T-helper 1 cell treated with Interleukin-12 subunit alpha and Interleukin-12 subunit beta and Interleukin-4 antibody, amounts not matched to agents 30 μg/mL and 1 μg/mL, for 36 hours (primary cell): Measurements from ENCODE around the gene SLITRK6.
"Not testable (repeated sequence)": the region's sequence is repeated elsewhere in the genome, so short reads cannot be mapped to it uniquely, and the experiment has no call there.

Source experiments
- H3K27ac Mint-ChIP-seq: one replicate; pipeline ENCODE4 v1.8.0; 2021; ENCODE audit warnings: mild to moderate bottlenecking, mixed read lengths
- H3K27me3 Mint-ChIP-seq: one replicate; pipeline ENCODE4 v1.8.0; 2021; ENCODE audit warnings: low read depth, mixed read lengths
- H3K36me3 Mint-ChIP-seq: one replicate; pipeline ENCODE4 v1.8.0; 2021; ENCODE audit warnings: low read depth, mixed read lengths
- H3K4me1 Mint-ChIP-seq: one replicate; pipeline ENCODE4 v1.8.0; 2021; ENCODE audit warnings: low read depth, mixed read lengths
- H3K4me3 Mint-ChIP-seq: one replicate; pipeline ENCODE4 v1.8.0; 2021; ENCODE audit warnings: mild to moderate bottlenecking, moderate library complexity, mixed read lengths
- H3K9me3 Mint-ChIP-seq: one replicate; pipeline ENCODE4 v1.8.0; 2021; ENCODE audit warnings: mixed read lengths

Gene SLITRK6

DNA sequence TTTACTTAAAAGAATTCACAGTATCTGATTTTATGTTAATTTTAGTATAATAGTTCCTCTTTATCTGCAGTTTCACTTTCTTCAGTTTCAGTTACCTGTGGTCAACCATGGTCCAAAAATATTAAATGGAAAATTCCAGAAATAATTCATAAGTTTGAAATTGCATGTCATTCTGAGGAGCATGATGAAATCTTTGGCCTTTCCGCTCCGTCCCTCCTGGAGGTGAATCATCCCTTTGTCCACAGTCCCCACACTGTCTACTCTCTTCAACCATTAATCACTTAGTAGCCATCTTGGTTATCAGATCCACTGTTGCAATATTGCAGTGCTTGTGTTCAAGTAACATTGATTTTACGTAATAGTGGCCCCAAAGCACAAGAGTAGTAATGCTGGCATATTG, 26.9 kb downstream of the SLITRK6 start:
- no peaks in the 10 kb centered on the region for H3K4me1 Mint-ChIP-seq
- H3K4me3 Mint-ChIP-seq = no peak overlapping the region
- no peaks in the 10 kb centered on the region for H3K27me3 Mint-ChIP-seq
- H3K36me3 Mint-ChIP-seq = no peaks in the 10 kb centered on the region
- no peaks in the 10 kb centered on the region for H3K9me3 Mint-ChIP-seq
- H3K27ac Mint-ChIP-seq = no peak overlapping the region

DNA sequence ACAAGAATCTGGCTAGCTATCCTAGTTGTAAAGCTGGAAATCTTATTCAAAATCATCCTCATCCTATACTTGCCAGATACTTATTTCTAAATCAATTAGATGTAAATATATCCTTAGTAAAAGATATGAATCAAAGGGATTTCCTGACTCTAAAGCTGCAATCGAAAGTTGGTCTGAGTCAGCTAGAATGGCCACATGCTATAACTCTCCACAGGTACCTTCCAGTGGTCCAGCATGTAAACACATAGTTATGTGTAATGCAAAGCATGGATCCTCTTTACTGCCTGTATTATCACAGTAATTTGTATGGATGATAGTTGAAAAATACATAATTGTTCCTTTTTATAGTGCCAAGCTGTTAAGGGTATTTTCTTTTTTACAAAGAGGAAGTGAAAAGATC, 27.4 kb downstream of the SLITRK6 start:
- H3K4me1 Mint-ChIP-seq = no peaks in the 10 kb centered on the region
- no peak overlapping the region for H3K27ac Mint-ChIP-seq
- H3K4me3 Mint-ChIP-seq = no peak overlapping the region
- H3K36me3 Mint-ChIP-seq = no peaks in the 10 kb centered on the region
- H3K27me3 Mint-ChIP-seq = no peaks in the 10 kb centered on the region
- no peaks in the 10 kb centered on the region for H3K9me3 Mint-ChIP-seq

DNA sequence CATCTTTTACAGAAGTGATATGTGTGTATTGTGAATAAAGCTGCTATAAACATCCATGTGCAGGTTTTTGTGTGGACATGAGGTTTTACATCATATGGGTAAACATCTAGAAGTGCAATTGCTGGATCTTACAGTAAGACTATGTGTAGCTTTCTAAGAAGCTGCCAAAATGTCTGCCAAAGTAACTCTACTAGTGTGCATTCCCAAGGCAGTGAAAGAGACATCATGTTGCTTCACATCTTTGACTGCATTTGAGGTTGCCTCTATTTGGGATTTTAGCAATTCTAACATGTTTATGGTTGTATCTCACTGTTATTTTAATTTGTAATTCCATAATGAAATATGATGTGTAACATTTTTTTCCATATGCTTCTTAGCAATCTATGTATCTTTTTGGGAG, 30.3 kb downstream of the SLITRK6 start:
- Mint-ChIP-seq H3K36me3 (no peaks in the 10 kb centered on the region), H3K27me3 (no peaks in the 10 kb centered on the region), H3K4me3 (no peak overlapping the region), H3K9me3 (no peaks in the 10 kb centered on the region), H3K27ac (no peak overlapping the region), H3K4me1 (no peaks in the 10 kb centered on the region)

DNA sequence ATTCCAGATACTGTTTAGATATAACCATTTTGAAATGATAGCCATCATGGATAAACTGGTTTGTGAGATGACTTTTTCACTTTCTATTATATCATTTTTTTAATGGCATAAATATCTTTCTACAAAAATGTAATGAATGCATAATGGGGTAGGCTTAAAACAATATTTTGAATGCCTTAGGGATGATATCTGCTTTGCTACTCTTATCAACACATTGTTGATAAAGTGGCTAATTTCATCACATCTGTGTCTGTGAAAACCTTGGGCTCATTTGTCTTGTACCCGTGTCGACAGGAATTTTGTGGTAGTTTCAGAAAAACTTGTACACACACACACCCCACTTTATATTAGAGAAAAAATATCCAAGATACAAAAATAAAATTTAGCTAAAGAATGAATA, 44.1 kb downstream of the SLITRK6 start:
- no peak overlapping the region for H3K4me3 Mint-ChIP-seq
- H3K4me1 Mint-ChIP-seq = no peaks in the 10 kb centered on the region
- no peaks in the 10 kb centered on the region for H3K27me3 Mint-ChIP-seq
- H3K9me3 Mint-ChIP-seq = no peaks in the 10 kb centered on the region
- no peaks in the 10 kb centered on the region for H3K36me3 Mint-ChIP-seq
- no peak overlapping the region for H3K27ac Mint-ChIP-seq

DNA sequence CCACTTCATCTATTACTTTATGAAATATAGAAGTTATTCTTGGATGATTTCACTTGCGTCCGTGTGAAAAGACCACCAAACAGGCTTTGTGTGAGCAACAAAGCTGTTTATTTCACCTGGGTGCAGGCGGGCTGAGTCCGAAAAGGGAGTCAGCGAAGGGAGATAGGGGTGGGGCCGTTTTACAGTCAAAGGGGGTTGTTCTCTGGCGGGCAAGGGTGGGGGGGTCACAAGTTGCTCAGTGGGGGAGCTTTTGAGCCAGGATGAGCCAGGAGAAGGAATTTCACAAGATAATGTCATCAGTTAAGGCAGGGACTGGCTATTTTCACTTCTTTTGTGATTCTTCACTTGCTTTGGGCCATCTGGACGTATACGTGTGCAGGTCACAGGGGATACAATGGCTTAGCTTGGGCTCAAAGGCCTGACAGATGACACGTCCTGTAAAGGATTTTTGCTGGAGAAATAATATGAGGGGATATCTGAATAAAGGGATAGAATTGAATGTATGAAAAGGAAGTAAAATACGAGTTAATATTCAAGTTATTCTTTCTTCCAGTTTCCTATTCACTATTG, 55.9 kb downstream of the SLITRK6 start:
- H3K36me3 Mint-ChIP-seq, H3K9me3 Mint-ChIP-seq, H3K27me3 Mint-ChIP-seq, H3K4me3 Mint-ChIP-seq, H3K27ac Mint-ChIP-seq, H3K4me1 Mint-ChIP-seq: not testable (repeated sequence)
